IMR-90 (cell line): ENCODE results near the gene BTBD18. TPM values are rescaled to one million over a fixed set of nuclear protein-coding genes. Genes with fewer than 3 reads are reported as not detected.

Source experiments
- ATAC-seq: fragments of 200-7000 bp; cut with Tn5 transposase; 2 replicates; pipeline ENCODE4 v1.9.1; 2020; ENCODE audit warnings: low read depth, mild to moderate bottlenecking, moderate library complexity
- BruUV-seq: library from RNA; stranded (reverse); fragments of 400-500 nt; replicated peaks from 2 replicates; lab custom pipeline; 2021; lab: Mats Ljungman, UMichigan
- CTCF ChIA-PET: fragments of 300-600 bp; formaldehyde crosslinking; extraction: SDS; loops from one replicate; lab custom pipeline; 2021; ENCODE audit warnings: antibody characterized with exemption; lab: Yijun Ruan, JAX
- POLR2A ChIA-PET: fragments of 300-600 bp; sonication (Branson Sonifier 250); formaldehyde crosslinking; loops from one replicate; lab custom pipeline; 2022; ENCODE audit warnings: antibody characterized with exemption; ENCODE audit not compliant: unreplicated experiment; lab: Charles Lee
- DNase-seq: peaks from one replicate; pipeline ENCODE4 v3.0.0; 2013
- H2AFZ ChIP-seq: replicated peaks from 2 replicates; pipeline ENCODE3; 2013; ENCODE audit warnings: low read length, mild to moderate bottlenecking; ENCODE audit not compliant: poor library complexity
- H2AK5ac ChIP-seq: 2 replicates; pipeline ENCODE4 v1.6.1; 2013; ENCODE audit warnings: low read depth, low read length, inconsistent platforms
- H2AK9ac ChIP-seq: replicated peaks from 2 replicates; pipeline ENCODE3; 2013; ENCODE audit warnings: mild to moderate bottlenecking, low read depth, low read length, moderate library complexity; ENCODE audit not compliant: poor library complexity
- H2BK120ac ChIP-seq: 2 replicates; pipeline ENCODE4 v1.6.1; 2013; ENCODE audit warnings: low read depth, low read length, inconsistent platforms
- H2BK15ac ChIP-seq: 3 replicates; pipeline ENCODE4 v1.6.1; 2013; ENCODE audit warnings: low read depth, low read length, inconsistent platforms
- H2BK20ac ChIP-seq: 2 replicates; pipeline ENCODE4 v1.6.1; 2013; ENCODE audit warnings: low read depth, mild to moderate bottlenecking, inconsistent platforms, low read length, moderate library complexity
- H2BK5ac ChIP-seq: 2 replicates; pipeline ENCODE4 v1.6.1; 2013; ENCODE audit warnings: mild to moderate bottlenecking, low read depth, low read length, inconsistent platforms; ENCODE audit not compliant: poor library complexity, severe bottlenecking
- H3K14ac ChIP-seq: replicated peaks from 2 replicates; pipeline ENCODE4 v1.6.1; 2013; ENCODE audit warnings: low read depth, low read length, inconsistent platforms
- H3K18ac ChIP-seq: 2 replicates; pipeline ENCODE4 v1.6.1; 2013; ENCODE audit warnings: low read depth, low read length, control low read depth
- H3K23ac ChIP-seq: 2 replicates; pipeline ENCODE4 v1.6.1; 2013; ENCODE audit warnings: low read depth, low read length, inconsistent platforms
- H3K27ac ChIP-seq: 2 replicates; pipeline ENCODE4 v1.5.1; 2013; ENCODE audit warnings: mild to moderate bottlenecking, control low read depth, low read length; ENCODE audit not compliant: insufficient read depth
- H3K27me3 ChIP-seq: 2 replicates; pipeline ENCODE4 v1.6.1; 2013; ENCODE audit warnings: low read length; ENCODE audit not compliant: control insufficient read depth, insufficient read depth
- H3K36me3 ChIP-seq: 2 replicates; pipeline ENCODE4 v1.6.1; 2013; ENCODE audit warnings: low read length, mixed read lengths; ENCODE audit not compliant: control insufficient read depth, insufficient read depth
- H3K4ac ChIP-seq: 2 replicates; pipeline ENCODE4 v1.6.1; 2013; ENCODE audit warnings: low read depth, low read length, inconsistent platforms
- H3K4me1 ChIP-seq: 2 replicates; pipeline ENCODE4 v1.6.1; 2013; ENCODE audit warnings: low read length, mixed read lengths; ENCODE audit not compliant: control insufficient read depth, insufficient read depth
- H3K4me2 ChIP-seq: 2 replicates; pipeline ENCODE4 v1.6.1; 2013; ENCODE audit warnings: low read depth, mild to moderate bottlenecking, control low read depth, low read length, moderate library complexity
- H3K4me3 ChIP-seq: 2 replicates; pipeline ENCODE4 v1.5.1; 2013; ENCODE audit warnings: low read depth, mild to moderate bottlenecking, control low read depth, low read length, moderate library complexity; ENCODE audit not compliant: insufficient read depth
- H3K56ac ChIP-seq: 2 replicates; pipeline ENCODE4 v1.6.1; 2013; ENCODE audit warnings: low read length, inconsistent platforms; ENCODE audit not compliant: insufficient read depth; ENCODE audit errors: extremely low read depth
- H3K79me1 ChIP-seq, 2 experiments: 2 replicates each; pipeline ENCODE4 v1.6.1; 2013; ENCODE audit warnings: low read length in 2 of 2, inconsistent platforms in 1 of 2, low read depth in 1 of 2
- H3K9ac ChIP-seq: 2 replicates; pipeline ENCODE4 v1.6.1; 2013; ENCODE audit warnings: low read depth, low read length, control low read depth
- H3K9me1 ChIP-seq: 2 replicates; pipeline ENCODE4 v1.6.1; 2013; ENCODE audit warnings: low read length, inconsistent platforms; ENCODE audit not compliant: insufficient read depth
- H3K9me3 ChIP-seq: 2 replicates; pipeline ENCODE4 v1.6.1; 2013; ENCODE audit warnings: low read length; ENCODE audit not compliant: control insufficient read depth, insufficient read depth
- H4K20me1 ChIP-seq: 2 replicates; pipeline ENCODE4 v1.6.1; 2013; ENCODE audit warnings: low read length, inconsistent platforms; ENCODE audit not compliant: insufficient read depth
- H4K5ac ChIP-seq: 2 replicates; pipeline ENCODE4 v1.6.1; 2013; ENCODE audit warnings: mild to moderate bottlenecking, low read depth, low read length, control low read depth
- H4K8ac ChIP-seq, 2 experiments: 2 replicates each; pipeline ENCODE4 v1.6.1; 2013; ENCODE audit warnings: low read depth in 2 of 2, low read length in 2 of 2, control low read depth in 1 of 2, inconsistent platforms in 1 of 2
- H4K91ac ChIP-seq: 2 replicates; pipeline ENCODE4 v1.6.1; 2013; ENCODE audit warnings: low read depth, low read length, inconsistent platforms; ENCODE audit not compliant: insufficient read depth
- BHLHE40 ChIP-seq: fragments of 150-350 bp; IDR thresholded peaks from 2 replicates; pipeline ENCODE4 v1.6.1; 2016; ENCODE audit warnings: mild to moderate bottlenecking, low read depth, low read length
- CEBPB ChIP-seq: IDR thresholded peaks from 2 replicates; pipeline ENCODE4 v1.6.1; 2012; ENCODE audit warnings: low read depth, low read length, improper control_type of control experiment
- CHD1 ChIP-seq: IDR thresholded peaks from 2 replicates; pipeline ENCODE4 v1.6.1; 2012; ENCODE audit warnings: low read depth, low read length, improper control_type of control experiment
- FOS ChIP-seq: fragments of 150-350 bp; IDR thresholded peaks from 2 replicates; pipeline ENCODE4 v1.6.1; 2016; ENCODE audit warnings: low read depth, low read length
- MAFK ChIP-seq: IDR thresholded peaks from 2 replicates; pipeline ENCODE4 v1.6.1; 2012; ENCODE audit warnings: low read depth, low read length, improper control_type of control experiment
- MAZ ChIP-seq: IDR thresholded peaks from 2 replicates; pipeline ENCODE4 v1.6.1; 2012; ENCODE audit warnings: low read depth, mild to moderate bottlenecking, low read length, improper control_type of control experiment, moderate library complexity, borderline replicate concordance
- MXI1 ChIP-seq: IDR thresholded peaks from 2 replicates; pipeline ENCODE4 v1.6.1; 2012; ENCODE audit warnings: low read depth, mild to moderate bottlenecking, low read length, moderate library complexity, borderline replicate concordance
- NFE2L2 ChIP-seq: fragments of 150-350 bp; IDR thresholded peaks from 2 replicates; pipeline ENCODE4 v1.6.1; 2016; ENCODE audit warnings: low read depth, mild to moderate bottlenecking, low read length
- POLR2A ChIP-seq: IDR thresholded peaks from 2 replicates; pipeline ENCODE4 v1.6.1; 2012; ENCODE audit warnings: mild to moderate bottlenecking, low read depth, low read length
- RAD21 ChIP-seq: IDR thresholded peaks from 2 replicates; pipeline ENCODE4 v1.6.1; 2012; ENCODE audit warnings: low read length, improper control_type of control experiment
- RFX5 ChIP-seq: IDR thresholded peaks from 2 replicates; pipeline ENCODE4 v1.8.0; 2012; ENCODE audit warnings: low read depth, mild to moderate bottlenecking, low read length, moderate library complexity
- SMC3 ChIP-seq: fragments of 150-350 bp; IDR thresholded peaks from 2 replicates; pipeline ENCODE4 v1.6.1; 2016; ENCODE audit warnings: low read depth, mild to moderate bottlenecking, antibody characterized with exemption, low read length, moderate library complexity
- USF2 ChIP-seq: fragments of 150-350 bp; IDR thresholded peaks from 2 replicates; pipeline ENCODE4 v1.6.1; 2017; ENCODE audit warnings: mild to moderate bottlenecking, antibody characterized with exemption, low read length, low read depth
- WGBS, 2 experiments: methylation state at CpG; one replicate each; pipeline versions ENCODE4 v1.1.5 to v1.1.7; 2013; ENCODE audit warnings: missing lambda C conversion rate in 2 of 2; ENCODE audit not compliant: insufficient read length in 1 of 2; ENCODE audit errors: extremely low coverage in 2 of 2; 5-methylcytosine and 5-hydroxymethylcytosine counted together
- dilution Hi-C: fragments of 300-500 bp; cut with HindIII; formaldehyde crosslinking; loops from one replicate; pipeline ENCODE4 v1.14.3; 2018; ENCODE audit warnings: low sequenced_read_pairs; ENCODE audit not compliant: unreplicated experiment
- in situ Hi-C: fragments of 300-500 bp; cut with MboI; formaldehyde crosslinking; loops from 3 replicates; pipeline ENCODE4 v1.14.3; 2019; ENCODE audit warnings: low sequenced_read_pairs, inconsistent platforms, mixed read lengths
- intact Hi-C: fragments of 100-400 bp; cut with micrococcal nuclease; formaldehyde crosslinking; loops from 2 replicates; pipeline ENCODE4 v1.10.0; 2022
- polyA plus RNA-seq, 3 experiments: library from polyadenylated mRNA; depleted of rRNA; stranded (reverse); fragments of >200 nt; gene quantifications; 2 replicates each; pipeline ENCODE4 v1.2.3, GENCODE V29; 2012; ENCODE audit warnings: low replicate concordance in 1 of 3
- total RNA-seq: library from RNA; depleted of rRNA; stranded (reverse); fragments of >200 nt; gene quantifications from 2 replicates; pipeline ENCODE4 v1.2.3, GENCODE V29; 2012
- TF ChIP-seq, protein P1 (sequence below): fragments of 150-350 bp; IDR thresholded peaks from 2 replicates; pipeline ENCODE4 v1.6.1; 2016; ENCODE audit warnings: low read depth, mild to moderate bottlenecking, low read length, moderate library complexity, borderline replicate concordance

Gene BTBD18
- total and polyA plus RNA-seq, 2 of the 4 experiments (the other 2 are of a cell fraction), result not detected

DNA sequence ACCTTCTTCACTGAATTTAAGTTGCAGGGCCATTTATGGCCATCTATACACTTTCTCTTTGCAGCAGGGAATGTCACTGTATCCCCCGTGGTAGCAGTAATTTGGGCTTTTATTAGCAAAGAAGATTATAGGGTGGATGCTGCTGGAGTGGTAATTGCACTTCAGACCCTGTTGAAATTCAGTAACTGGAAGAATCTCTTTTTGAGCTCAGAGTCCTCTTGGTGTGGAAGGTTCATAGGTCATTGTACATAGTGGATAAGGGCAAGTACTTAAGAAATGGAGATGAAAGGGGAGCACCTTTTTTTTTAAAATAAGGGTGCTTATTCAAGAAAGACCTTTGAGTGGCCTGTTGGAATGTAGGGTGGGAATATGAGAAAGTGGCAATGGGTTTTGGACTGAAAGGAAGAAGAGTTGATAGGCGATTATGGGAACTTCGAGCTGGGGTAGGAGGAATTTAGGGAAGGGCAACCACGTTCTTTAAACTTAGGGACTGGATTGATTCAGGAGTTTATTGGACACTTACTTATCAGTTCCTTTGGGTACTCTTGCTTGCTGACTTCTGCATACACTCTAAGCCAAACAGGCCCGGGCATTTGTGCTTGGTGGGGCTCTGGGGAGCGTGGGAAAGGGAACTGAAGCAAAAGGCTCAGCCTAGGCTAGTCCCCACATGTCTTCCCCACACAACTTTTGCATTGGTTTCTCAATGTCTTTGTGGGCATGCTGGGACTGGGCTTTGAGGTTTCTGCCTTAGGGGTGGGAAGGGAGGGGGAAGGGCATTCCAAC is 36.5 kb upstream of the BTBD18 start:
- dilution Hi-C loops, result no loop called here
- ATAC-seq (0 out of 2 replicates have a peak, but pooled peaks have one; percentile 9), DNase-seq (no peak)
- Histone ChIP-seq H3K23ac (peak overlapping the region; percentile 39; the same call in 1 of the 2 replicates), H4K20me1 (peaks cover 90% of the 10 kb centered on the region), H3K4ac (no peak overlapping the region), H3K4me2 (no peak overlapping the region; the same call in 1 of the 2 replicates), H4K91ac (peak overlapping the region; percentile 39; the same call in 1 of the 2 replicates), H3K4me3 (no peak overlapping the region), H2BK20ac (no peak overlapping the region), H2BK15ac (no peak overlapping the region), H3K79me1 (peaks cover 11 to 77% of the 10 kb centered on the region in 2 experiments; a peak in 2 of 4 replicates), H3K27ac (peak overlapping the region; percentile 26; the same call in 1 of the 2 replicates), H2AFZ (no peak overlapping the region), H2AK5ac (no peak overlapping the region), H3K9me1 (peaks cover 18% of the 10 kb centered on the region), H3K56ac (no peak overlapping the region), H3K18ac (no peak overlapping the region), H4K8ac (no peak overlapping the region), H4K5ac (peak overlapping the region; percentile 12; the same call in 1 of the 2 replicates), H3K36me3 (peaks cover 18% of the 10 kb centered on the region), H3K9ac (no peak overlapping the region), H3K9me3 (no peaks in the 10 kb centered on the region), H3K14ac (no peak overlapping the region), H2AK9ac (no peak overlapping the region), H3K27me3 (no peaks in the 10 kb centered on the region), H2BK120ac (no peak overlapping the region), H2BK5ac (peak overlapping the region; percentile 12), H3K4me1 (peaks cover 13% of the 10 kb centered on the region)
- 100% methylated on average over 1 of the region's 6 CpGs; no CpG with 5 or more reads in 1 of the 2 experiments for WGBS, 2 experiments
- POLR2A ChIA-PET, result no interaction called here
- in situ Hi-C loops, result no loop called here
- intact Hi-C loops, result no loop called here
- no TSS peak for BruUV-seq
- CTCF ChIA-PET, result interaction anchor here (1.3 kb wide), 1 partner anchor 13 kb away, joined by 5 read pairs; no protein-coding TSS in a partner anchor
- TF ChIP-seq SMC3, result no peak
- no peak for TF ChIP-seq MAZ
- no peak for TF ChIP-seq FOS
- no peak for TF ChIP-seq NFE2L2
- no peak for TF ChIP-seq MXI1
- no peak for TF ChIP-seq POLR2A
- no peak for TF ChIP-seq BHLHE40
- no peak for TF ChIP-seq RAD21
- TF ChIP-seq, protein P1, sequence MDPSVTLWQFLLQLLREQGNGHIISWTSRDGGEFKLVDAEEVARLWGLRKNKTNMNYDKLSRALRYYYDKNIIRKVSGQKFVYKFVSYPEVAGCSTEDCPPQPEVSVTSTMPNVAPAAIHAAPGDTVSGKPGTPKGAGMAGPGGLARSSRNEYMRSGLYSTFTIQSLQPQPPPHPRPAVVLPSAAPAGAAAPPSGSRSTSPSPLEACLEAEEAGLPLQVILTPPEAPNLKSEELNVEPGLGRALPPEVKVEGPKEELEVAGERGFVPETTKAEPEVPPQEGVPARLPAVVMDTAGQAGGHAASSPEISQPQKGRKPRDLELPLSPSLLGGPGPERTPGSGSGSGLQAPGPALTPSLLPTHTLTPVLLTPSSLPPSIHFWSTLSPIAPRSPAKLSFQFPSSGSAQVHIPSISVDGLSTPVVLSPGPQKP, result no peak
- no peak for TF ChIP-seq MAFK
- TF ChIP-seq RFX5, result no peak
- no peak for TF ChIP-seq CEBPB
- no peak for TF ChIP-seq USF2
- no peak for TF ChIP-seq CHD1
